H1 (cell line): ENCODE measurements around the gene MMP17. TPM values are rescaled to one million over a fixed set of nuclear protein-coding genes. Genes with fewer than 3 reads are reported as not detected.
A peak's percentile ranks its signal among the peaks of the same experiment; 100 is the strongest.

Experiments
- CTCF ChIA-PET: fragments of 300-600 bp; sonication (Branson Sonifier 250); formaldehyde crosslinking; loops from one replicate; lab custom pipeline; 2021; ENCODE audit not compliant: partially characterized antibody; lab: Charles Lee
- POLR2A ChIA-PET: fragments of 300-600 bp; sonication (Branson Sonifier 250); formaldehyde crosslinking; loops from one replicate; lab custom pipeline; 2021; ENCODE audit warnings: inconsistent platforms; ENCODE audit not compliant: partially characterized antibody; lab: Charles Lee
- DNase-seq, 2 experiments: peaks; one replicate each; pipeline versions ENCODE4 v3.0.0 to v3.0.0-alpha.2; 2010 to 2022; ENCODE audit warnings: low spot score in 2 of 2, low read depth in 1 of 2, mixed read lengths in 1 of 2
- FAIRE-seq: peaks from 2 replicates; lab custom pipeline; 2011; peaks lifted over from hg19 to GRCh38; lab: Jason Lieb, UNC
- H2AFZ ChIP-seq: 2 replicates; pipeline ENCODE4 v1.8.1; 2012; ENCODE audit warnings: low read length, inconsistent platforms
- H2AK5ac ChIP-seq: 2 replicates; pipeline ENCODE4 v1.6.1; 2013; ENCODE audit warnings: low read depth, low read length
- H2BK120ac ChIP-seq: replicated peaks from 2 replicates; pipeline ENCODE3; 2013; ENCODE audit warnings: low read depth, low read length, inconsistent platforms
- H2BK12ac ChIP-seq: 2 replicates; pipeline ENCODE4 v1.6.1; 2013; ENCODE audit warnings: low read depth, low read length
- H2BK15ac ChIP-seq: 2 replicates; pipeline ENCODE4 v1.6.1; 2013; ENCODE audit warnings: low read length
- H2BK20ac ChIP-seq: 2 replicates; pipeline ENCODE4 v1.6.1; 2013; ENCODE audit warnings: low read length
- H2BK5ac ChIP-seq: 2 replicates; pipeline ENCODE4 v1.6.1; 2013; ENCODE audit warnings: low read depth, low read length
- H3K14ac ChIP-seq: 2 replicates; pipeline ENCODE4 v1.6.1; 2013; ENCODE audit warnings: inconsistent platforms; ENCODE audit not compliant: insufficient read length
- H3K18ac ChIP-seq: 2 replicates; pipeline ENCODE4 v1.6.1; 2013; ENCODE audit warnings: low read length; ENCODE audit errors: extremely low read depth
- H3K23ac ChIP-seq: 2 replicates; pipeline ENCODE4 v1.6.1; 2013; ENCODE audit warnings: inconsistent platforms; ENCODE audit not compliant: insufficient read length
- H3K23me2 ChIP-seq: 2 replicates; pipeline ENCODE4 v1.6.1; 2013; ENCODE audit warnings: low read depth, low read length
- H3K27ac ChIP-seq: 2 replicates; pipeline ENCODE4 v1.6.1; 2011; ENCODE audit warnings: low read depth, low read length, inconsistent platforms
- H3K27me3 ChIP-seq, 4 experiments: replicated peaks in 1 of 4; 1 replicate in 1 of 4; 2 replicates in 3 of 4; pipeline versions ENCODE4 v1.6.1 to v1.8.1; 2011 to 2013; ENCODE audit warnings: low read length in 3 of 4, mild to moderate bottlenecking in 3 of 4, inconsistent platforms in 2 of 4, mixed read lengths in 2 of 4, moderate library complexity in 1 of 4; ENCODE audit not compliant: control insufficient read depth in 3 of 4, insufficient read depth in 3 of 4; ENCODE audit errors: extremely low read depth in 1 of 4
- H3K36me3 ChIP-seq, 4 experiments: 2 replicates each; pipeline versions ENCODE4 v1.6.1 to v1.8.1; 2011 to 2013; ENCODE audit warnings: mild to moderate bottlenecking in 4 of 4, low read length in 3 of 4, moderate library complexity in 2 of 4, control low read depth in 1 of 4, inconsistent platforms in 1 of 4; ENCODE audit not compliant: insufficient read depth in 4 of 4, control insufficient read depth in 2 of 4
- H3K4ac ChIP-seq: replicated peaks from 2 replicates; pipeline ENCODE3; 2013; ENCODE audit warnings: low read length, low read depth, mixed read lengths, inconsistent platforms; ENCODE audit not compliant: insufficient read length
- H3K4me1 ChIP-seq, 4 experiments: replicated peaks in 1 of 4; 1 replicate in 1 of 4; 2 replicates in 3 of 4; pipeline versions ENCODE4 v1.6.1 to v1.8.1; 2011 to 2013; ENCODE audit warnings: low read length in 3 of 4, inconsistent platforms in 2 of 4, mixed read lengths in 1 of 4; ENCODE audit not compliant: insufficient read depth in 4 of 4, control insufficient read depth in 3 of 4
- H3K4me2 ChIP-seq, 2 experiments: 2 replicates each; pipeline versions ENCODE4 v1.6.1 to v1.8.1; 2011 to 2013; ENCODE audit warnings: low read depth in 2 of 2, low read length in 2 of 2, control low read depth in 1 of 2, inconsistent platforms in 1 of 2, mild to moderate bottlenecking in 1 of 2; ENCODE audit not compliant: insufficient read depth in 1 of 2
- H3K4me3 ChIP-seq, 4 experiments: fragments of 200-600, 300-600 bp in 1 of 4; sonication (generic), shearing (Covaris generic), sonication (Bioruptor Twin) in 1 of 4; 2 replicates each; pipeline versions ENCODE4 v1.5.1 to v1.8.1; 2011 to 2016; ENCODE audit warnings: low read length in 4 of 4, low read depth in 3 of 4, control low read depth in 2 of 4, inconsistent platforms in 2 of 4, mild to moderate bottlenecking in 2 of 4, mixed read lengths in 1 of 4, moderate library complexity in 1 of 4; ENCODE audit not compliant: insufficient read depth in 2 of 4; ENCODE audit errors: extremely low read depth in 1 of 4
- H3K56ac ChIP-seq: replicated peaks from 2 replicates; pipeline ENCODE3; 2013; ENCODE audit warnings: low read depth, mild to moderate bottlenecking, mixed read lengths, low read length, inconsistent platforms; ENCODE audit not compliant: insufficient read length
- H3K79me1 ChIP-seq: 2 replicates; pipeline ENCODE4 v1.6.1; 2013; ENCODE audit warnings: low read depth, low read length, control low read depth
- H3K79me2 ChIP-seq, 2 experiments: 2 replicates each; pipeline versions ENCODE4 v1.6.1 to v1.8.1; 2012 to 2013; ENCODE audit warnings: low read length in 2 of 2, mild to moderate bottlenecking in 2 of 2, inconsistent platforms in 1 of 2; ENCODE audit not compliant: insufficient read depth in 2 of 2, control insufficient read depth in 1 of 2
- H3K9ac ChIP-seq, 4 experiments: replicated peaks in 1 of 4; 1 replicate in 1 of 4; 2 replicates in 3 of 4; pipeline versions ENCODE4 v1.6.1 to v1.8.1; 2011 to 2013; ENCODE audit warnings: low read depth in 3 of 4, low read length in 3 of 4, control low read depth in 2 of 4, mild to moderate bottlenecking in 2 of 4, moderate library complexity in 2 of 4, inconsistent platforms in 1 of 4; ENCODE audit errors: extremely low read depth in 1 of 4
- H3K9me3 ChIP-seq, 2 experiments: 2 replicates each; pipeline versions ENCODE4 v1.6.1 to v1.8.1; 2012 to 2013; ENCODE audit warnings: mild to moderate bottlenecking in 2 of 2, moderate library complexity in 2 of 2, control low read depth in 1 of 2, inconsistent platforms in 1 of 2, low read depth in 1 of 2, low read length in 1 of 2, mixed read lengths in 1 of 2; ENCODE audit not compliant: insufficient read depth in 2 of 2
- H4K20me1 ChIP-seq, 2 experiments: replicated peaks in 1 of 2; 2 replicates each; pipeline versions ENCODE3 to v1.8.1; 2011 to 2013; ENCODE audit warnings: inconsistent platforms in 2 of 2, low read length in 2 of 2, mild to moderate bottlenecking in 1 of 2; ENCODE audit not compliant: insufficient read depth in 2 of 2, control insufficient read depth in 1 of 2
- H4K5ac ChIP-seq: 2 replicates; pipeline ENCODE4 v1.6.1; 2013; ENCODE audit warnings: low read length, low read depth, mixed read lengths, inconsistent platforms; ENCODE audit not compliant: insufficient read length
- H4K8ac ChIP-seq: 2 replicates; pipeline ENCODE4 v1.8.0; 2013; ENCODE audit warnings: mild to moderate bottlenecking, moderate library complexity, low read length, inconsistent platforms; ENCODE audit not compliant: insufficient read depth; ENCODE audit errors: extremely low read depth
- H4K91ac ChIP-seq: replicated peaks from 2 replicates; pipeline ENCODE3; 2013; ENCODE audit warnings: low read length, mixed read lengths, inconsistent platforms; ENCODE audit not compliant: insufficient read length
- CEBPB ChIP-seq: IDR thresholded peaks from 2 replicates; pipeline ENCODE4 v1.6.1; 2012; ENCODE audit warnings: low read depth, low read length
- YY1 ChIP-seq: IDR thresholded peaks from 2 replicates; pipeline ENCODE4 v1.6.1; 2011; ENCODE audit warnings: low read depth, mild to moderate bottlenecking, low read length
- WGBS, 2 experiments: shearing (Covaris generic) in 1 of 2; methylation state at CpG; one replicate each; pipeline versions ENCODE4 v1.1.6 to v1.1.7; 2013 to 2015; ENCODE audit warnings: low lambda C conversion rate in 2 of 2, mixed read lengths in 2 of 2, inconsistent platforms in 1 of 2, low coverage in 1 of 2, missing lambda C conversion rate in 1 of 2; ENCODE audit not compliant: insufficient replicate concordance in 2 of 2, insufficient coverage in 1 of 2, insufficient read length in 1 of 2; ENCODE audit errors: extremely low coverage in 1 of 2, missing lambda C conversion rate in 1 of 2; 5-methylcytosine and 5-hydroxymethylcytosine counted together
- polyA plus RNA-seq, 7 experiments: library from polyadenylated mRNA; depleted of rRNA in 3 of 7; stranded (reverse) in 5 of 7; unstranded in 2 of 7; fragments of >200 nt in 5 of 7; fragments of 200-250 nt in 2 of 7; gene quantifications; 1 replicate in 5 of 7; 2 replicates in 1 of 7; 4 replicates in 1 of 7; pipeline versions ENCODE4 v1.2.1 to v1.2.3, GENCODE V29; 2011 to 2013; ENCODE audit warnings: missing spikeins in 2 of 7, mixed read lengths in 2 of 7
- total RNA-seq: library from RNA; stranded (reverse); fragmentation: NEBNext Ultra II Directional; extraction: Animal tissue kit (Norgen Biotek cat#: 25700); gene quantifications from 2 replicates; pipeline ENCODE4 v1.2.1, GENCODE V29; 2021

The MMP17 gene
- total and polyA plus RNA-seq, 2 of the 8 experiments (the other 6 are each of a cell fraction or from before 2014, with no cell fraction given), result 41.3 to 53.8 TPM

DNA sequence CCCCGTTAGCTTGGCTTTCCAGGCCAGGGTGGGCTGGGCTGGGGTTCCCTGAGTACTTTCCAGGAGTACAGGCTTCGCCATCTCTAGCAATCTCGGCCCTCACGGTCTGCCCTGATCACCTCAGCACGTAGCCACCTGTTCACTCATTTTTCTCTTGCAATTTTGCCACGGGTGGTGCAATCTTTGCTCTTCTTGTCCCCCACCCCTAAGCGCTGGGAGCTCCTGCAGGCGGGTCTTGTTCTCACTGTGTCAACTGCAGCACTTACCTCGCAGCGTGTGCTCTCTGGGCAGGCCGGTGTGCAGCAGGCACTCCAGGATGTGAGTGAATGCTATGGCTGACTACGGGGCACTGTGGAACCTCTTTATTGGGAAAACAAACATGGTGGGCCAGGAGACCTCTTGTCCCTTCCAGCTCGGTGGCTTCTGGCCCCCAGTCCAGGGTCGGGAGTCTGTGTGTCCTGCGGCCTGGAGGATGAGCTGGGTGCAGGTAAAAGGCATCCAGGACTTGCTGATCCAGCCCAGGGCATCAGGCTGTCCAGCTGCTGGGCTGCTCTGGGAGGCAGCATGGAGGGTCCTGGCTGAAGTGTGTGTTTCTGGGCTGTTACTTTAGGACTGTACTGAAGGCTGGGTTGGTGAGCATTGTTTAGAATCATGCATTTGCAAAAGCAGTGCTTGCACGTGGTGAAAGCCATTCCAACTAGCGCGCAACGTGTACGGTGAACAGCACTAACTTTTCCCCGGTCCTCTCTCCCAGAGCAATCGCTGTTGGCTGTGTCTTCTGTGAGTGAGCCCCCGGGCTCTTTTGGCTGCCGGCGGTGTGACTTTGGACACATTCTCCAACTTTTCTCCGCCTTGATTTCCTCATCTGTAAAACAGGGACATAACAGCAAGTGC is 64.8 kb downstream of the MMP17 start:
- H2BK120ac ChIP-seq, result no peak overlapping the region
- FAIRE-seq (no peak), DNase-seq (no peak)
- peaks cover 5% of the 10 kb centered on the region for H3K79me1 ChIP-seq
- H3K14ac ChIP-seq, result no peak overlapping the region
- no peak overlapping the region for H3K23ac ChIP-seq
- no peak overlapping the region for H3K56ac ChIP-seq
- H3K18ac ChIP-seq, result no peak overlapping the region; the same call in 1 of the 2 replicates
- no peak overlapping the region for H4K5ac ChIP-seq
- H3K4ac ChIP-seq, result no peak overlapping the region
- H3K23me2 ChIP-seq, result peaks cover 9% of the 10 kb centered on the region; the same call in 1 of the 2 replicates
- POLR2A ChIA-PET, result interaction anchor here (1.0 to 1.2 kb wide), 2 partner anchors 12 to 39 kb away, joined by 3 read pairs; no protein-coding TSS in a partner anchor
- no peak overlapping the region for H3K4me2 ChIP-seq
- H2BK15ac ChIP-seq, result no peak overlapping the region
- H3K36me3 ChIP-seq, result peaks cover 0 to 7% (median 3%) of the 10 kb centered on the region in 4 experiments; a peak in 3 of 8 replicates
- H3K9me3 ChIP-seq, result no peaks in the 10 kb centered on the region
- H2BK12ac ChIP-seq, result peak overlapping the region; percentile 68
- 89% methylated on average over 26 of the region's 26 CpGs; no CpG with 5 or more reads in 1 of the 2 experiments for WGBS, 2 experiments
- H2AK5ac ChIP-seq, result no peak overlapping the region; the same call in 1 of the 2 replicates
- CTCF ChIA-PET, result interaction anchor here (1.0 kb wide), 1 partner anchor 10 kb away, joined by 3 read pairs; no protein-coding TSS in a partner anchor
- no peaks in the 10 kb centered on the region for H3K27me3 ChIP-seq
- peaks cover 0 to 16% (median 14%) of the 10 kb centered on the region in 4 experiments; a peak in 6 of 7 replicates for H3K4me1 ChIP-seq
- no peak overlapping the region for H3K9ac ChIP-seq
- H2AFZ ChIP-seq, result peak overlapping the region; percentile 76; the same call in 1 of the 2 replicates
- peak overlapping the region; percentile 6 for H4K91ac ChIP-seq
- no peak overlapping the region; the same call in 1 of the 2 replicates for H2BK5ac ChIP-seq
- H4K8ac ChIP-seq, result no peak overlapping the region; the same call in 1 of the 2 replicates
- H4K20me1 ChIP-seq, result peaks cover 15 to 16% of the 10 kb centered on the region in 2 experiments
- H2BK20ac ChIP-seq, result no peak overlapping the region
- H3K79me2 ChIP-seq, result peaks cover 0 to 12% of the 10 kb centered on the region in 2 experiments; a peak in 1 of 4 replicates
- no peak overlapping the region for H3K4me3 ChIP-seq
- no peak overlapping the region for H3K27ac ChIP-seq
- TF ChIP-seq CEBPB (no peak), YY1 (0 out of 2 replicates have a peak, but pooled peaks have one; percentile 14)
- TF ChIP-seq, all 59 proteins: peak for 1
